Hematopoietic multipotent progenitor cell treated with erythropoietin and hydrocortisone succinate and interleukin-3 and kit ligand, for 15 days (in vitro differentiated cells): Measurements from ENCODE around the gene PRIM2.
"Not testable (repeated sequence)": the region's sequence is repeated elsewhere in the genome, so short reads cannot be mapped to it uniquely, and the experiment has no call there.

Source experiments
- DNase-seq: peaks from one replicate; pipeline ENCODE4 v3.0.0-alpha.2; 2015; ENCODE audit warnings: low spot score

PRIM2 gene

GRCh38 chr6:57317060-57317943 is at the start of gene PRIM2:
TSS of gene PRIM2 (plus strand) at chr6:57317630. CDS start at chr6:57318446, 816 bp downstream.
- peak; percentile 79 for DNase-seq

- DNase-seq = no peak
These were observed 49.2 kb upstream of the PRIM2 start for GRCh38 chr6:57268294-57268640.

GRCh38 chr6:57274113-57274824 is 43.2 kb upstream of the PRIM2 start:
- DNase-seq = not testable (repeated sequence)

- DNase-seq = no peak
These were observed 42.0 kb upstream of the PRIM2 start for GRCh38 chr6:57275384-57275783.

- no peak for DNase-seq
These were observed 40.5 kb upstream of the PRIM2 start for GRCh38 chr6:57276946-57277345.

GRCh38 chr6:57278570-57278969 is 38.9 kb upstream of the PRIM2 start:
- no peak for DNase-seq

GRCh38 chr6:57279013-57279412 is 38.4 kb upstream of the PRIM2 start:
- no peak for DNase-seq

GRCh38 chr6:57283106-57283505 is 34.3 kb upstream of the PRIM2 start:
- no peak for DNase-seq

- no peak for DNase-seq
These were observed 33.4 kb upstream of the PRIM2 start for GRCh38 chr6:57283911-57284455.

- DNase-seq = not testable (repeated sequence)
These were observed 29.3 kb upstream of the PRIM2 start for GRCh38 chr6:57288136-57288535.

- not testable (repeated sequence) for DNase-seq
These were observed 24.0 kb upstream of the PRIM2 start for GRCh38 chr6:57293472-57293871.

- no peak for DNase-seq
These were observed 22.5 kb upstream of the PRIM2 start for GRCh38 chr6:57294862-57295445.

GRCh38 chr6:57297505-57297904 is 19.9 kb upstream of the PRIM2 start:
- DNase-seq = no peak

GRCh38 chr6:57298741-57299140 is 18.7 kb upstream of the PRIM2 start:
- DNase-seq = no peak

GRCh38 chr6:57301757-57302156 is 15.7 kb upstream of the PRIM2 start:
- DNase-seq = no peak

- DNase-seq = no peak
These were observed 15.0 kb upstream of the PRIM2 start for GRCh38 chr6:57302477-57302876.

GRCh38 chr6:57303931-57304681 is 13.3 kb upstream of the PRIM2 start:
- no peak for DNase-seq

GRCh38 chr6:57305107-57305506 is 12.3 kb upstream of the PRIM2 start:
- DNase-seq = no peak

GRCh38 chr6:57305761-57306160 is 11.7 kb upstream of the PRIM2 start:
- no peak for DNase-seq

GRCh38 chr6:57306273-57306672 is 11.2 kb upstream of the PRIM2 start:
- no peak for DNase-seq

GRCh38 chr6:57307850-57308249 is 9.6 kb upstream of the PRIM2 start:
- DNase-seq = no peak

- not testable (repeated sequence) for DNase-seq
These were observed 8.7 kb upstream of the PRIM2 start for GRCh38 chr6:57308755-57309154.
